Stimulated activated CD4-positive, alpha-beta T cell treated with anti-CD3 and anti-CD28 coated beads, Interleukin-15, amount 100 ng/mL, for 1 hour (primary cell): ENCODE measurements around the gene COQ8B.
A peak's percentile ranks its signal among the peaks of the same experiment; 100 is the strongest.
"Not testable (repeated sequence)": the region's sequence is repeated elsewhere in the genome, so short reads cannot be mapped to it uniquely, and the experiment has no call there.

ENCODE experiments used
- DNase-seq, 2 donors: peaks; one replicate each; pipeline ENCODE4 v3.0.0-alpha.2; 2020; ENCODE audit warnings: low read depth in 1 of 2, low spot score in 1 of 2

The COQ8B gene

GRCh38 chr19:40668991-40669614, 47.6 kb downstream of the COQ8B start:
- no peak for DNase-seq

- DNase-seq, result no peak
Measured at GRCh38 chr19:40667602-40668001, 49.1 kb downstream of the COQ8B start.

GRCh38 chr19:40666803-40667438, 49.8 kb downstream of the COQ8B start:
- no peak for DNase-seq

- DNase-seq, result no peak
Measured at GRCh38 chr19:40663695-40664692, 52.7 kb downstream of the COQ8B start.

GRCh38 chr19:40662925-40663694, 53.6 kb downstream of the COQ8B start:
- peak; percentile 88 to 95 for DNase-seq

GRCh38 chr19:40661616-40662015, 55.1 kb downstream of the COQ8B start:
- no peak for DNase-seq

- DNase-seq, result no peak
Measured at GRCh38 chr19:40659566-40659965, 57.1 kb downstream of the COQ8B start.

- DNase-seq, result no peak
Measured at GRCh38 chr19:40659116-40659515, 57.6 kb downstream of the COQ8B start.

- no peak for DNase-seq
Measured at GRCh38 chr19:40658031-40658430, 58.7 kb downstream of the COQ8B start.

- not testable (repeated sequence) for DNase-seq
Measured at GRCh38 chr19:40655684-40656083, 61.0 kb downstream of the COQ8B start.

- not testable (repeated sequence) for DNase-seq
Measured at GRCh38 chr19:40652303-40652702, 64.4 kb downstream of the COQ8B start.

GRCh38 chr19:40650749-40651305, 65.9 kb downstream of the COQ8B start:
- no peak for DNase-seq

- DNase-seq, result not testable (repeated sequence)
Measured at GRCh38 chr19:40649903-40650675, 66.6 kb downstream of the COQ8B start.

- DNase-seq, result no peak
Measured at GRCh38 chr19:40646743-40647254, 69.9 kb downstream of the COQ8B start.

- no peak for DNase-seq
Measured at GRCh38 chr19:40642757-40643305, 73.9 kb downstream of the COQ8B start.

- DNase-seq, result no peak
Measured at GRCh38 chr19:40642051-40642706, 74.5 kb downstream of the COQ8B start.
